Caki2 (cell line): Measurements from ENCODE around the gene GNAS. TPM values are rescaled to one million over a fixed set of nuclear protein-coding genes. Genes with fewer than 3 reads are reported as not detected.

Experiments used
- DNase-seq: peaks from one replicate; pipeline ENCODE4 v3.0.0-alpha.2; 2015; ENCODE audit warnings: low read depth
- in situ Hi-C: cut with HindIII; loops from 2 replicates; pipeline ENCODE4 v1.10.0; 2016; ENCODE audit warnings: low sequenced_read_pairs, low pct_unique_long_range_greater_than_20kb, mixed read lengths
- total RNA-seq: library from RNA; depleted of rRNA; stranded (reverse); fragments of >200 nt; shearing (Covaris generic); gene quantifications from 2 replicates; pipeline ENCODE4 v1.2.3, GENCODE V29; 2014; ENCODE audit warnings: low replicate concordance

The GNAS gene
- total RNA-seq, 1 experiment from 2014 or later: 471 TPM

DNA sequence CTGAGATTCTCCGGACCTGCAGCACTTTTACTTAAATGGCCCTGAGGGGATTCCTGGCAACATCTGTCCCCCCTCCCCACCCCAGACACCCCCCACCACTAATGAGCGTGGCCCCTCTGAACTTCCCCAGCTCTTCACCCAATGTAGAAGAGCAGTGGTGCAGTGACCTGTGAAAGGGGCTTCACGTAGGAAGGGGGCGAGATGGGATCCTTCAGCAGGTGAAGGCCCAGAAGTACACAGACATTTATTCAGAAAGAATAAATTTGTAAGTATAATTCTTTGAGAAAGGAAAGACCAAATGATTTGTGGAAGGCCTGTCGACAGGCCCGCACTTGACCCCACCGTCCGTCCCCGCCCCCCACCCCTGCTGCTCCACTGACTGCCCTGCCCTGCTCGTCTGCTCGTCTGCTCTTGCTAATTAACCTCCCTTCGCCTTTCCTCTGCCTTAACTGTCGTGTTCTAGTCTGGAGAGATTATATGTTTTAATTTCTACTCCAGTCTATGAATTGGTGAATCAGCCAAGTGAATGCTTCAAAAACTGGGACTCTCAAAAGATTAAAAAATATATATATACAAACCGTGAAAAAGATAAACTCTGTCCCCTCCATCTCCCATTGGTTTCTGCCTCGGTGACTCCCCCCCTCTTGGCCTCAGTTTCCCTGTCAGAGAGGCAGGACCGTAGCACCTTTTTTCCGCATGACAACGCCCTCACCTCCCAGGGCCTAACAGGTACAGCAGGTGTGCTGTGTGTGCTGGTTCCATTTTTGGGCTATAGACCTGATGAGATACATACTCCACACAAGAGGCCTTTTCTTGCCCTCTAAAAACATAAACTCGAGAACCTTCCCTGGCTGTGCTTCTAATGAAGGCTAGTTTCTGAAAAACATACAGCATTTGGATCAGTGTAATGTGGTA, 49.2 kb downstream of the GNAS start:
- no peak for DNase-seq
- in situ Hi-C loops: no loop called here

DNA sequence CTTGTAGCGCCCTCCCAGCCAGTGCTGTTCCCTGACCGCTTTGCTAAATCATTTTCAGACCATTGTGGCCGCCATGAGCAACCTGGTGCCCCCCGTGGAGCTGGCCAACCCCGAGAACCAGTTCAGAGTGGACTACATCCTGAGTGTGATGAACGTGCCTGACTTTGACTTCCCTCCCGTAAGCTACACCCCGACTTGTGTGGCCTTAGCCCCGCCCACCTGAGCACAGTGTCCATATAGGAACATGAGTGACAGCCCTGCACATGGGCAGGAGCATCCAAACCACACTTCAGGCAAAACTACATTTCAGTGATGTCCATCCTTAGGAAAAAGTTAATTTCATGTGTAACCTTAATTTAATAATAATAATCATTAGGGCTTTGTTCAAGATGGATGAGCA, 51.1 kb downstream of the GNAS start:
- DNase-seq: no peak
- in situ Hi-C loops: no loop called here

DNA sequence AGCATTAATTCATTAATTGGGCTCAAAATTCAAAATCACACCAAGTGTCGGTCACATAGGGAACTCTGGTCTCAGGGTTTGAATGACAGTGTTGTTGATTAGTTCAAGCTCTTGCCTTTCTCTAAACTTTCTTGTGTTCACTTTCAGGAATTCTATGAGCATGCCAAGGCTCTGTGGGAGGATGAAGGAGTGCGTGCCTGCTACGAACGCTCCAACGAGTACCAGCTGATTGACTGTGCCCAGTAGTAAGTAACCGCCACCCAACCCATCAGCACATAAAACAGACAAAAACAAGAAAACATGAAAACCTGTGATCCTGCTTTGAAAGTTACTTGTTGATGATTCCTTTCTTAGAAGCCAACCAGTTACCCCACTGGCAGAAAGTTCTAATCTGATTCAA, 52.7 kb downstream of the GNAS start:
- in situ Hi-C loops: no loop called here
- DNase-seq: no peak

DNA sequence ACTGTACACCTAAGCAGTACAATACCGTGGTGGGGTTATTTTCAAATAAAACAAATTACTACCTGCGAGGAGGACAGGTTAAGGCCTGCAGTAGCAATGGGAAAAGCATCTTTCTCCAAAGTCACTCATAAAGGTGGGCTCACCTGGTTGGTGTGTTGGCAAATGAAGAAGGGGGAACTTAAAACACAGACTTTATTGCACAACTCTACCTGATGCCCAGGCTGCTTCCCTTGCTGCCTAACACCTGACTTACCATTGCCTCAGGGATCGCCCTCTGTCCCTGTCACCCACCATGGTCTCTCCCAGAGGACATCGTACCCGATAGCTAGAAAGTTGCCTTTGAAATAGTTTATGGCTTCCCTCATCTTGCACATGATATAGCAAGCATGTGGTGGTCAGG, 53.6 kb downstream of the GNAS start:
- DNase-seq: no peak
- in situ Hi-C loops: no loop called here

DNA sequence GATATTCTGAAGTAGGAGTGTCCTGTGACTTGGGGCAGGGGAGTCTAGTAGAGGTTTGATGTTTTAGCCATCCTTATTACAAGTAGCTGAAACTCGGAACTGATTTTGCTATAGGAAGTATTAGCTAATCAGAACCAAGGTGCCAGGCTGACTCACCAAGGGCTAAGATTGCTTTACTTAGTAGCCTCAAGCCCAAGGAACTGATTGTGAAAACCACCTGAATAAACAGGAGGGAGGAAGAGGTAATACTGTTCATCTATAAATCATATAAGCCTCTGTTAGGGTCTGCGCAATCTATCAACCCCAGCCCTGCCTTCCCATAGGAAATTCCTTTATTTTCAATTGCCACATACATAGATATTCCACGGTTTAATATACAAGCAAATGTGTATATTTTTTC, 54.4 kb downstream of the GNAS start:
- in situ Hi-C loops: no loop called here
- no peak for DNase-seq

DNA sequence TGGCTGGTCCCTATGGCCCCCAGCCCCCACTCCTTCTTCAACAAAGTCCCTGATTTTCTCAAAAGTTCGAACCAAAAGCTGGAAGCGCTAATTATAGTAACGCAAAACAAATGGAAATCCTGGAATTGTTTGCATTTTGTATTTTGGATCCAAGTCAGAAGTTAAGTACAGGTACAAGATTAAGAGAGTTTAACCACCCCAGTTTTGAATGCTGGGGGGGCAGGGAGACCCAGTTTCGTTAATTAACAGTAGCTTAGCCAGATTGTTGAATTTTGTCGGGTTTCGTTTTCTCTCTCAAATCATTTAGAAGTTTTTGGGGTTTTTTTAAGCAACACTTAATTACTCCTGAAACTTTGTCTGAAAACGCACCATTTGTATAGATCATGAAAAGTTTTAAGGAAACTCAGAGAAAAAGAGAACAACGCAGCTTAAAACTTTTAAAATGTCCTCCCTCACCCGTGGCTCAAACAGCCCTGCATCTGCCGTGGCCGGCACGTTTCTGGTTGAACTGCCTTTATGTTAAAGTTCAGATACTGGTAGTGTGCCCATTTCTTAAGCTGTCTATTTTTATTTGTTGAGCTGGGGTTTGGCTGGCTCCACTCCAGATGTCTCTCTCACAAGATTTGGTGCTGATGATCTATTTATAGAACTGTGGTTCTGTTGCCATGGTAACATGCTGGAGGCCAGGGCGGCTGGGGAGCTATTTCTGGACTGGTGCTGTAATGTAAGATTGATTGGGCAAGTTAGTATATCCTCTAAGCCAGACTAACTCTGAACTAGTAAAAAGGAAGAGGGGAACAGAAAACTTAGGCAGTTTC, 55.0 kb downstream of the GNAS start:
- peak; percentile 58 for DNase-seq
- in situ Hi-C loops: no loop called here

DNA sequence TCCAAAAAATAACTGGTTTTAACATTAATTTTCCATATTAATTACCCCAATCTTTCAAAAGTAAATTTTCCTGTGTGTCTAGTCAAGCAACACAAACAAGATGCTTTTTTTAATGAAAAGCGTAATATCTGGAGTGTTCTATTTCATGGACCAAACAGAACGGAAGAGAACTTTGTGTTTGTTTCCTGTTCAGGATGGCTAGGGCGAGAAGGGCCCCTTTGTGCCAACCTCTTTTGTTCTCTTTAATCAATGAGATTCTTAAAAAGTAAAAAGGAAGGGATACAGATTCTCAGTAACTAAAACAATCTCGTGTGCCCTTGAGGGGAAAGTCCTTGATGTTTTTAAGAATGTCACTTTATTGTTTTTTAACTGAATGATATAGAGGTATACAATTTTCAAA, 55.7 kb downstream of the GNAS start:
- in situ Hi-C loops: no loop called here
- no peak for DNase-seq

DNA sequence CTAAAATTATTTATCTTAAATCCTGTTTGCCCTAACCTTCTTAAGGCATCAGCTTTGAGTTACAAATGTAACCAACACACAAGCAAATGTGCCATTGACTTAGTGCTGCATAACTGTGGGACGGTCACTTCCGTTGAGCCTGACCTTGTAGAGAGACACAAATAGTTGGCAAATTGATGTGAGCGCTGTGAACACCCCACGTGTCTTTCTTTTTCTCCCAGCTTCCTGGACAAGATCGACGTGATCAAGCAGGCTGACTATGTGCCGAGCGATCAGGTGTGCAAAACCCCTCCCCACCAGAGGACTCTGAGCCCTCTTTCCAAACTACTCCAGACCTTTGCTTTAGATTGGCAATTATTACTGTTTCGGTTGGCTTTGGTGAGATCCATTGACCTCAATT, 56.4 kb downstream of the GNAS start:
- no peak for DNase-seq
- in situ Hi-C loops: no loop called here

DNA sequence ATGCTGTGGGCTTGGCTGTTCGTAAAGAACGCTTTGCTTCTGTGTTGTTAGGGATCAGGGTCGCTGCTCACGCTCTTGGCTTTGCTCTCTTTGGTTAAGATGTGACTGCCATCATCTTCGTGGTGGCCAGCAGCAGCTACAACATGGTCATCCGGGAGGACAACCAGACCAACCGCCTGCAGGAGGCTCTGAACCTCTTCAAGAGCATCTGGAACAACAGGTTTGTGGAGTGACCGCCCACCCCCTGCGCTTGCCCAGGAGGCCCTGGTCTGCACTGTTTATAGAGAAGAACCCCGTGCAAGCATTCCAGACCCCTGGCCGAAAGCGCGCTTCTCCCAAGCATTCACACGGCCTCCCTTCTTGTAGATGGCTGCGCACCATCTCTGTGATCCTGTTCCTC, 57.1 kb downstream of the GNAS start:
- no peak for DNase-seq
- in situ Hi-C loops: no loop called here

DNA sequence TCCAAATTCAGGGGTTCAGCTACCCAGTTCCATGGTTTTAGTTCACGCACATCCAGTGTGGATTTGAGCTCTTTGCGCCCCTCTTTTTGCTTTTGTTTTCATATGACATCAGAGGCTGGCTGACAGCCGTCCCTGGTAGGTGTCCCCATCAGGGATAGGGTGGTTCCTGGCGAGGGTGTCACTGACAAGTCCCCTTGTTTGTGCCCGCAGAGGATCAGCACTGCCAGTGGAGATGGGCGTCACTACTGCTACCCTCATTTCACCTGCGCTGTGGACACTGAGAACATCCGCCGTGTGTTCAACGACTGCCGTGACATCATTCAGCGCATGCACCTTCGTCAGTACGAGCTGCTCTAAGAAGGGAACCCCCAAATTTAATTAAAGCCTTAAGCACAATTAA, 58.0 kb downstream of the GNAS start:
- no peak for DNase-seq
- in situ Hi-C loops: no loop called here

DNA sequence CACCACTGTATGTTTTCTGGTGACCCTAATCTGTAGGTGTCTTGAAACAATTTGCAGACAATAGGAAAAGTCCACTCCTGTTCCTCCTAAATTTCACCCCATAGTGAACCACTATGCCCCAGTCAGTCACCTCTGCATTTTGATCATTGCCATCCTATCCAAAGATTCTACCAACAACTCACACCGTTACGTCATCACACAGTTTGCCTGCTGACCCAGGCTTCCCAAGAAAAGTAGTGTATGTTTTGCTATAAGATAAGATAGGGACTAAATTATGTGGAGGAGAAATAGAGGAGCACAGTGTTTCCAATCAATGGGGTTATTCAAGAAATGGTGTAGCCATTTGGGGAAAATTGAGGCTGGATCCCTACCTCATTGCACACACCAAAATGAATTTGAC, 58.8 kb downstream of the GNAS start:
- in situ Hi-C loops: no loop called here
- DNase-seq: no peak

DNA sequence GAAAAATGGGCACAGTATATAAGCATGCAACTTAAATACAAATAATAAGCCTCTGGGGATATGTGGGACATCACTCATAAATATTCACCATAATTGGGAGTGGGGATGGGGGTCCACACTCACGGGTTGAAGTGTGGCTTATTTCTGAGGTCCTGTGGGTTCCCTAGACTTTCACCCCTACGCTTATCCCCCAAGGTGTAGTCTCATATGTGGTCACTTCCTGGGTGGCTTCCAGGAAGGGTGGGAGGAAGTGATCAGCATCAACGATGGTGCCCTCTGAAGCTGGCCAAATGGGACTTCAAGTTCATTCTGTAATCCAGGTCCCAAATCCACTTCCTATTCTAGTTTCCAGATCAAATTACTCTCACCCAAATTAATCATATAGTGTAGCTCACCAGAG, 59.5 kb downstream of the GNAS start:
- no peak for DNase-seq
- in situ Hi-C loops: no loop called here

DNA sequence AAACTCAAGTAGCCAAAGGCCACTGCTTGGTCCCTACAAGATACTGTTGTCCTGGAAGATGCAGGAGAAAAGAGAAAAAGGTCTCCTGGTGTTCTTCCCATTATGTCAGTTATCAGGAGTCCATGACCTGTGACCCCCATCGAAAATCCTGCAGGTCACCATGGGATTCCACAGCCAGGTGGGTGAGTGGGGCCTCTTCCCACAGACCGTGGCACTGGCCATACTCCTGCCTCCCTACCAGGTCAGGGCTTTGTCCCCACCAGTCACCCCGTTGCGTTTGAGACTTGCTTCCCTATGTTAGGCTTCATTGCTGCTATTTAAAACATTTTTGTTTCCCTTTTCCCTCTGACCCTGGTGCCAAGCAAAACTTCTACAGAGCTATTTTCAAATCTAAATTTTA, 60.6 kb downstream of the GNAS start:
- DNase-seq: no peak
- in situ Hi-C loops: no loop called here

DNA sequence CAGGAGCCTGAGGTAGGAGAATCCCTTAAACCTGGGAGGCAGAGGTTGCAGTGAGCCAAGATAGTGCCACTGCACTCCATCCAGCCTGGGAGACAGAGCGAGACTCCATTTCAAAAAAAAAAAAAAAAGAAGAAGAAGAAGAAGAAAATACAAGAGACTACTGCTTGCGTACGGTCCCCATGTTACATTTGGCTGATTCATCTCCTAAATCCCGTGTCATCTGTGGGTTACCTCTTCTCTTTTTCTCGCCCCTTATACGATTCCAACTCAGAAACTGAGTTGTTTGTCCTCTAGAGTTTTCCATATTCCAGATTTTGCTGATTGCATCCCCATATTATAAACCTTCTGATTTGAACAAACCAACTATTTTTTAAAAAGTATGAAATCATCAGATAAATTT, 66.1 kb downstream of the GNAS start:
- DNase-seq: no peak
- in situ Hi-C loops: no loop called here

DNA sequence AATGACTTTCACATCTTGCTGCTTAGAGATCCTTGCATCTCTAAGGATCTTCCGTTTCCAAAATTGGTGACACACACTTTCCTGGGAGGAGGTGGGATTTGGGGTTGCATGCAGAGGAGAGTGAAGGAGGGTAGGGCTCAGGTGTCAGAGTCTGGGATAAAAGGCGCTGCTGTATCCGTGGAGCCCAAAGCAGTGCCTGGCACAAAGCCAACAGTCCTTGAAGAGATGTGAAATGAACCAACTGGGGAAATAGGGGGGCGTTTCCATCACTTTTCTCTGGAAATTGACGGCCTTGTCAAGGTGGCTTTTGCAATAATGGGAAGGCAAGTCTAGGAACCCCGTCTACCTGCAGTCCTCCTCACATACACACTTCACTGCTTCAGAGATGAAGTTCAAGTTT, 69.0 kb downstream of the GNAS start:
- DNase-seq: no peak
- in situ Hi-C loops: no loop called here

DNA sequence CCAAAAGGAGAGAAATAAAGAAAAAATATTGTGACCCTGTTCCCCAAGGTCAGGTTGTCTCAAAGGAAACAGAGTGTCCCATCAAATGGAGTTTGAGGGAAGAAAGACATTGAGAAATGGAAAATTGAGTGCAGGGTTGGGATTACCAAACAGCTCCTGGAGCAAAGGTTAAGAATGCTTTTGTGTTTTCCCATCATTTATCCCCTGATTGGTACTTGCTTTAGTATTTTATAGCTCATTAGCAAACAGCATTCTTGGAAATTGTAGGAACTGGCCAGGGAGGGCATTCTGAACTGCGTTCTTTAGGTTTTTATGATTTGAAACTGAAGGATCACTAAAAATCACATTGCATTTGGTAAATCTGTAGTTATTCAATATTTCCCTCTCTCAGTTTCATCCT, 69.5 kb downstream of the GNAS start:
- DNase-seq: no peak
- in situ Hi-C loops: no loop called here

DNA sequence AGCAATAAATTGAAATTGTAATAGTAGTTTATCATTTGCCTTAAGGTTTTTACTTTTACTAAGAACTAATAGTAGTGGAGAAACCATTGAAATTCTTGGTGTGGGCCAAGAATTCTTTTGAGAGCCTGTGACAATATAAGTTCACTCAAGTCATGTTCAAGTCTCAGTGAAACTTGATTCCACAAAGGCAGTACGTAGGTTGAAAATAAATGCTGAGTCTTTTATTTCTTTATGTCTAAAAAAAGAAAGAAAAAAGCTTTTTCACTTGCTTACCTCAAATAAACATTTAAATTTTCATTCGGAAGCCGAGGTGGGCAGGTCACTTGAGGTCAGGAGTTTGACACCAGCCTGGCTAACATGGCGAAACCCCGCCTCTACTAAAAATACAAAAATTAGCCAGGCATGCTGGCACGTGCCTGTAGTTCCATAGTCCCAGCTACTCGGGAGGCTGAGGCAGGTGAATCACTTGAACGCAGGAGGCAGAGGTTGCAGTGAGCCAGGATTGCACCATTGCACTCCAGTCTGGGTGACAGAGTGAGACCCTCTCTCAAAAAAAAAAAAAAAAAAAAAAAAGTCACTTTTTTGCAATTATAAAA, 70.7 kb downstream of the GNAS start:
- no peak for DNase-seq
- in situ Hi-C loops: no loop called here

DNA sequence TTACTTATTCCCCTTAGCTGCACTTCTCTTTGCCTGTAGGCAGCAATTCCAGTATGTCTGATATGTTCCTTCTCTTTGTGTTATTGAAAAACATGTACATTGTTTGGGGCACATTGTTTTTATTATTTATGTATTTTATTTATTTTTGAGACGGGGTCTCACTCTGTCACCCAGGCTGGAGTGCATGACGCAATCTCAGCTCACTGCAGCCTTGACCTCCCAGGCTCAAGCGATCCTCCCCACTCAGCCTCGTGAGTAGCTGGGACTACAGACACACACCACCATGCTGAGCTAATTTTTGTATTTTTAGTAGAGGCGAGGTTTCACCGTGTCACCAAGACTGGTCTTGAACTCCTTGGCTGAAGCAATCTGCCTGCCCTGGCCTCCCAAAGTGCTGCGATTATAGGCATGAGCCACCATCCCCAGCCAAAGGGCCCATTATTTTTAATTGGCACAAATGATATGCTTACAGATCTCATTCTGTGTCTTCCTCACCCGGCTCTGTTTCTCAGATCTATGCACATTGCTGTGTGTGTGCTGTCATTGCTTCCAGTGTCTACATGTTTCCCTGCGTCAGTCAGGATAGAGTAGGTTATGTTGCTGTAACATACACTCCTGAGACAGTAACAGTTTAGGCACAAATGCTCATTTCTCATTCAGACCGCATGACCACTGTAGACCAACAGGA, 74.4 kb downstream of the GNAS start:
- no peak for DNase-seq
- in situ Hi-C loops: no loop called here
